Fibroblast of the aortic adventitia (primary cell): Measurements from ENCODE around the gene GNPAT. TPM values are rescaled to one million over a fixed set of nuclear protein-coding genes. Genes with fewer than 3 reads are reported as not detected.

ENCODE experiments used
- DNase-seq: peaks from one replicate; pipeline ENCODE4 v3.0.0-alpha.2; 2010; ENCODE audit warnings: low read depth
- H3K4me3 ChIP-seq: 2 replicates; pipeline ENCODE4 v1.5.1; 2011; ENCODE audit warnings: low read depth, mild to moderate bottlenecking, control low read depth, low read length, moderate library complexity
- total RNA-seq: library from RNA; depleted of rRNA; stranded (reverse); fragments of >200 nt; gene quantifications from 2 replicates; pipeline ENCODE4 v1.2.3, GENCODE V29; 2012; ENCODE audit warnings: low replicate concordance
- TF ChIP-seq, protein P1 (sequence below): IDR thresholded peaks from 2 replicates; pipeline ENCODE4 v1.5.1; 2011; ENCODE audit warnings: mild to moderate bottlenecking, low read length, control low read depth, inconsistent platforms; ENCODE audit not compliant: insufficient read depth

Gene GNPAT
- total RNA-seq, 1 donor, result 54.8 TPM

DNA sequence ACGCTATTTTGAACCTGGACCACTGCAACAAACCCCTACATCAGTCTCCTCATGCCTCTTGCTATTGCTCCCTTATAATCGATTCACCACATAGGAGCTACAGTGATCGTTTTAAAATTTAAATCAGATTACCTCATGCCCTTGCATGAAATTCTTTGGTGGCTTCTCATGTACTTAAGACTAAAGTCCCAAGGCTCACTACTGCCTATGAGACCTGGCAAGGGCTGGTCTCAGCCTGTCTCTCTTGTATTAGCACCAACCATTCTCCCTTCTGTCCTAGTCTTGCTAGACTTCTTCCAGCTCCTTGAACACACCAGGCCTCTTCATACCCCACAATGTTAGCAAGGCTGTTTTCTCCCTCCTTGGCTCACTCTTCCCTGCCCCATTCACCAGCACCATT lies 6.5 kb upstream of the GNPAT start:
- TF ChIP-seq, protein P1, sequence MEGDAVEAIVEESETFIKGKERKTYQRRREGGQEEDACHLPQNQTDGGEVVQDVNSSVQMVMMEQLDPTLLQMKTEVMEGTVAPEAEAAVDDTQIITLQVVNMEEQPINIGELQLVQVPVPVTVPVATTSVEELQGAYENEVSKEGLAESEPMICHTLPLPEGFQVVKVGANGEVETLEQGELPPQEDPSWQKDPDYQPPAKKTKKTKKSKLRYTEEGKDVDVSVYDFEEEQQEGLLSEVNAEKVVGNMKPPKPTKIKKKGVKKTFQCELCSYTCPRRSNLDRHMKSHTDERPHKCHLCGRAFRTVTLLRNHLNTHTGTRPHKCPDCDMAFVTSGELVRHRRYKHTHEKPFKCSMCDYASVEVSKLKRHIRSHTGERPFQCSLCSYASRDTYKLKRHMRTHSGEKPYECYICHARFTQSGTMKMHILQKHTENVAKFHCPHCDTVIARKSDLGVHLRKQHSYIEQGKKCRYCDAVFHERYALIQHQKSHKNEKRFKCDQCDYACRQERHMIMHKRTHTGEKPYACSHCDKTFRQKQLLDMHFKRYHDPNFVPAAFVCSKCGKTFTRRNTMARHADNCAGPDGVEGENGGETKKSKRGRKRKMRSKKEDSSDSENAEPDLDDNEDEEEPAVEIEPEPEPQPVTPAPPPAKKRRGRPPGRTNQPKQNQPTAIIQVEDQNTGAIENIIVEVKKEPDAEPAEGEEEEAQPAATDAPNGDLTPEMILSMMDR, result no peak
- no peak overlapping the region for H3K4me3 ChIP-seq
- no peak for DNase-seq

DNA sequence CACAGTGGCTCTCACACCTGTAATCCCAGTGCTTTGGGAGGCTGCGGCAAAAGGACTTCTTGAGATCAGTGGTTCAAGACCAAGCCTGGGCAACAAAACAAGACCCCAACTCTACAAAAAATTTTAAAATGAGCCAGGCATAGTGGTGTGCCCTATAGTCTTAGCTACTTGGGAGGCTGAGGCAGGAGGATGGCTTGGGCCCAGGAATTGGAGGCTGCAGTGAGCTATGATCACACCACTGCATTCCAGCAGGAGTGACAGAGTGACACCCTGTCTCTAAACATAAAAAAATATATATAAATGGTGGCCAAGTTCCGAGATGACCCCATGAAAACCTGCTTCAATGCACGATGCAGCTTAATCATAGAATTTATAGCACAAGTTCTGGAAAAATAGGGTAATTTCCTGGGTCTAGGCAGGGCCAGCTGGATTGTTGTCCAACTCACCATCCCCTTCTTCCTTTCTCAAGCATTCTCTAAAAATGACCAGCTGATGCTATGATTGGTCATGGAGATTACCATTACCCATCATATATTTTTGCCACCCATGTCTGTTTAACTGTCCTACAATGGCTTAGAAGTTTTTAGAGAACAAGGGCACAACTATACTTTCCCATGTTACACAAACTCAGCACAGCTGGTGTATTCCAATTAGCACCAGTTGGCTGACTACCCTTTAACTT lies 5.3 kb upstream of the GNPAT start:
- TF ChIP-seq, protein P1, result no peak
- no peak for DNase-seq

DNA sequence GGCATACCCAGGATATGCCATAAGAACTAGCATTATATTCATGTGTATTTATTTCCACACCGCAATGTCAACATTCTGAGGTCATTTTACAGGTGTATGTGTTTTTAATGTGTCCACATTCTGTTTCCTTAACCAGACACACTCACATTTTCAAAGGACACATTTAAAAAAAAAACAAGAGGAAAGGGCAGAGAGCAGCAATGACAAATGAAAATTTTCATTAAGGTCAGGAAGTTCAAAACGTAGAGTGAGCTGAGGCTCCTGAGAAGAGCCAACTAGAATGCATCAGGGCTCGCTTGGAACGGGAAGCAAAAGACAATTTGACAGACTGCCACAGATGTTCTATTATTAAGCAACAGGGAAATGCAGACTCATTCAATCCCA lies 4.8 kb upstream of the GNPAT start:
- TF ChIP-seq, protein P1, result no peak
- DNase-seq, result no peak
- no peak overlapping the region for H3K4me3 ChIP-seq

More for the DNA sequence above, 5.3 kb upstream of the GNPAT start:
- H3K4me3 ChIP-seq, result no peak overlapping the region

DNA sequence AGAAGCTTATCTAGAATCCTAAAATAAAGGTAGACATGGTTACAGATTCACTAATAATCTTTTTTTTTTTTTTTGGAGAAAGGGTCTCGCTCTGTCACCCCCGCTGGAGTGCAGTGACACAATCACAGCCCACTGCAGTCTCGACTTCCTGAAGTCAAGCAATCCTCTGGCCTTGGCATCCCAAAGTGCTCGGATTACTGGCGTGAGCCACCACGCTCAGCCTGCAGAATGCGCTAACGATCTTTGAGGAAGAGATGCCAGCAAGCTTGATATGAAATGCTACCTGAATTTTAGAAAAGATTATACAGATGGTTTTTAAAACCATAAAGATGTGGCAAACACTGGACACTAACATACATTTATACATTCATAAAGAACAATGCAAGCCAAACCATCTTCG lies 4.1 kb upstream of the GNPAT start:
- DNase-seq, result no peak
- H3K4me3 ChIP-seq, result no peak overlapping the region
- TF ChIP-seq, protein P1, result no peak

DNA sequence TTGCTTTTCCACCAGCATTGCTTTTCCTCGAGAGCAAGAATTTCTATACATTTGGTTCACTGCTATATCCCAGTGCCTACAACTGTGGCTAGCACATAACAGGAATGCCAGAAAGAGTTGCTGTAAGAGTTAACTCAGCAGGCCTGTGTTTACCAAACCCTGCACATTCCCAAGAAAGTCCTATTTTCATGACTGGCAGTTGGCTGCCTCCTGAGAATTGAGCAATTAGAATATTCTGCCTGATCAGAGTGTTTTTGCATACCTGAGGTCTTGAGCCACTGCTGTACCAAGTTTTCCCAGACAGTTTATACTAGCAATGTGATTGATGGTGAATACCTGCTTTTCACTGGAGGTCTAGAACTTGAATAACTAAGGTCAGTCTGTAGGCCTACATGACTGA lies 2.7 kb upstream of the GNPAT start:
- no peak for DNase-seq
- H3K4me3 ChIP-seq, result no peak overlapping the region
- TF ChIP-seq, protein P1, result no peak

DNA sequence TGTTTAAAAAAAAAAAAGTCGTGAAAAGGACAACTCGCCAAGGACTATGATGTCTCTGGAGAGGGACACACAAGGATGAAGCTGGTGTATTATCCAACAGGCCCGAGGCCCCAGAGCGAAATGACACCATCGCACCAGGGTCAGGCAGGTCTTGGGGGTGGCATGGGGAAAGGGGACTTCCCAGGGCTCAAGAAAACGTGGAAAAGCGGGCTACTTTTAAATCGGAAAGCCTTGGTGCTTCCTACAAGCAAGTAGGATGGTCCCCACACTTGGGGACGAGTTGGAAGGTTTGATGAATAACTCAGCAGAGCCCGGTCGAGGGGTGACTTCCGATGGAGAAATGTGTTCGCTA lies 505 bp upstream of the GNPAT start:
- no peak for DNase-seq
- H3K4me3 ChIP-seq, result peak overlapping the region; percentile 97
- TF ChIP-seq, protein P1, result no peak

DNA sequence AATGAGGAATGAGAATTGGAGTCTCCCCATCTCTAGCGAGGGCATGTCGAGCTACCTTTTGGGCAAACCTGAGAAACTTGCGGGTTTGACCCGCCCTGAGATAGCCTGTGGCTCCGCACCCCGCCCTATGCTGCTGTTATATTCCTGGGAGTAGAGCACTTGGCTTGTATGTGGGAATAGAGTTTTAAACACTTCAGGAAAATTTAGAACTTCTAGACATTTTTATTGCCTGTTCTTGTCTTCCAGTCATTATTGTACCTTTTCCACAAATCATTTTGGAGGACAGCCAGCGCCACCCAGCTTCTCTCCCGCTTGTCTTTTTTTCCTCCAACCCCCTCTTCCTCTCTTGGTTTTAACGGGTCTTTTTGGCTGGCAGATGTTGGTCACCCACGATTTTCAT lies 738 bp downstream of the GNPAT start:
- H3K4me3 ChIP-seq, result peak overlapping the region; percentile 97
- TF ChIP-seq, protein P1, result no peak
- DNase-seq, result peak; percentile 7
